KOPT-K1 (cell line): ENCODE results near the gene ZNF541.

Experiments
- H3K27ac ChIP-seq: fragments of 200-600 bp; sonication (generic); 2 replicates; pipeline ENCODE4 v1.5.1; 2016; ENCODE audit warnings: antibody characterized with exemption, mild to moderate bottlenecking, low read depth, low read length; ENCODE audit not compliant: poor library complexity, severe bottlenecking
- H3K36me3 ChIP-seq: fragments of 200-600 bp; sonication (generic); 2 replicates; pipeline ENCODE4 v1.5.1; 2017; ENCODE audit warnings: antibody characterized with exemption, mild to moderate bottlenecking, low read length, moderate library complexity; ENCODE audit not compliant: insufficient read depth
- H3K9me3 ChIP-seq: fragments of 200-600 bp; sonication (generic); 2 replicates; pipeline ENCODE4 v1.5.1; 2017; ENCODE audit warnings: antibody characterized with exemption, low read length, mild to moderate bottlenecking; ENCODE audit not compliant: insufficient read depth, poor library complexity, severe bottlenecking

The ZNF541 gene

GRCh38 chr19:47538812-47539211 lies 34.1 kb downstream of the ZNF541 start:
- Histone ChIP-seq H3K36me3 (no peaks in the 10 kb centered on the region), H3K27ac (no peak overlapping the region), H3K9me3 (no peaks in the 10 kb centered on the region)

DNA sequence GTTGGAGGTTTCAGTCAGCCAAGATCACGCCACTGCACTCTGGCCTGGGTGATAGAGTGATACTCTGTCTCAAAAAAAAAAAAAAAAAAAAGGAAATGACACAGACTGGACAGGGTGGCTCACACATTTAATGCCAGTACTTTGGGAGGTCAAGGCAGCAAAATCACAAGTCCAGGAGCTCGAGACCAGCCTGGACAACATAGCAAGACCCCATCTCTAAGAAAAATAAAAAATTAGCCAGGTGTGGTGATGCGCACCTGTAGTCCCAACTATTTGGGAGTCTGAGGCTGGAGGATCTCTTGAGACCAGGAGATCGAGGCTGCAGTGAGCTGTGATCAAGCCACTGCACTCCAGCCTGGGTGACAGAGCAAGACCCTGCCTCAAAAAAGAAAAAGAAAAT lies 35.5 kb downstream of the ZNF541 start:
- H3K36me3 ChIP-seq, result no peaks in the 10 kb centered on the region
- H3K27ac ChIP-seq, result no peak overlapping the region
- no peaks in the 10 kb centered on the region for H3K9me3 ChIP-seq

GRCh38 chr19:47534628-47535027 lies 38.3 kb downstream of the ZNF541 start:
- no peak overlapping the region for H3K27ac ChIP-seq
- H3K36me3 ChIP-seq, result no peaks in the 10 kb centered on the region
- H3K9me3 ChIP-seq, result no peaks in the 10 kb centered on the region

DNA sequence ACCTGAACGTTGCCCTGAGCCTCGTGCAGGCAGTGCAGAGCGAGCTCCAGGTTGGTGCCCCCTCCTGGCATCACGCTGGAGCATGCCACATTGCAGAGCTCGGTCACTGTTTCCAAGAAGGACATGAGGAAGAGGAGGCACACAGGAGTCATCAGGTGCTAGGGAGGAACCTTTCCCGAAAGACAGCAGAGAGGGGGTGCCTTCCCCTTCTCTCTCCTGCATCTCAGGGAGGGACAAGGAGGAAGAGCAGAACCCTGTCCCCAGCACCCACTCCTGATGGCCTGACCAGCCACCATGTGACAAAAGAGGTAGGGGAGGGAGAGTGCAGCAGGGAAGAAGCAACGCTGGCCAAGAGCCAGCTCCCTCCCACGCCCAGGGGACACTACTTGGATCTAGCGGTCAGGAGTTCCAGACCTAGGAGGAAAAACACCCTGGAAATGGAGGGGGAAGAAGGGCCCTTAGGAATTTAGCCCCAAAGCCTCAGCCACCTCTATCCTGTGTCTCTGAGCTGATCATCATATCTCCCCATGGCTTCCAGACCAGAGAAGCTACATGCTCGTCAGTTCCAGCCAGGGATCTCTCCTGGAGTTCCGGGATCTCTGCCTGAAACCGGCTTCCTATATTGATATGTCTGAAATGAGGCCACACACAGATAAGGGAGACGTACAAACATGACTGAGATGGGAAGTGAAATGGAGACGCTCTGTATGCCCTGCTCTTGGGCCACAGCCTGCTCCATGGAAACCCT lies 41.1 kb downstream of the ZNF541 start:
- no peaks in the 10 kb centered on the region for H3K36me3 ChIP-seq
- H3K9me3 ChIP-seq, result no peaks in the 10 kb centered on the region
- no peak overlapping the region for H3K27ac ChIP-seq

GRCh38 chr19:47529018-47529742 lies 43.8 kb downstream of the ZNF541 start:
- no peak overlapping the region for H3K27ac ChIP-seq
- no peaks in the 10 kb centered on the region for H3K36me3 ChIP-seq
- no peaks in the 10 kb centered on the region for H3K9me3 ChIP-seq

DNA sequence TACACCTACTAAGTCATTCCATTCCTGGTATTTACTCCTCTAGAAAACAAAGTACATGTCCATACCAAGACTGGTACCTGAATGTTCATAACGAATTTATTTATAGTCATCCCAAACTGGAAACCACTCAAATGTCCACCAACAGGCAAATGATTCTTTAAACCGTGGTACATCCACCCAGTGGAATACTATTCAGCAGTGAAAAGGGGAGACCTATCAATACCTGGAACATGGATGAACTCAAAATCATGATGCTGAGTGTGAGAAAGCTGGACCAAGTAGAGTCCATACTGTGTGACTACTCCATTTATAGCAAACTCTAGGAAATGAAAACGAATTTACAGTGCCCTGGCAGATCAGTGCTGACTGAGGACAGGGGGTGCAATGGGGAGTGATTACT lies 46.1 kb downstream of the ZNF541 start:
- no peaks in the 10 kb centered on the region for H3K36me3 ChIP-seq
- H3K9me3 ChIP-seq, result no peaks in the 10 kb centered on the region
- H3K27ac ChIP-seq, result no peak overlapping the region

DNA sequence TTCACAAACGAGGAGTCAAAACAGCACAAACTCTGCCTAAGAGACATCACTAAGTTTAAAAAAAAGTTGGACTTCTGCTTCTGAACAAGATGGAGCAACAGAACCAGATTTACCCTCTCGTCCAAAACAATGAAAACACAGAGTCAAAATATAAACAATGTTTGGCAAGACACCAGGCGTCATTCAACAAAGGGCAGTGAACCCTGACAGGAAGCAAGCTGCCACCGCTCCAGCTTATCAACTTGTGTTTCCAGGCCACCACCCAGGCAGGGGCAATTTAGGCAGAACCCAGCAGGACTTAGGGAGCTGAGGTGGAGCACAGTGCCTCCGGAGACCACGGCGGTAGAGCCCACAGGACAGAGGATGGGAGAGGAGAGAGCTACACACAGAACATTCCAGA lies 49.5 kb downstream of the ZNF541 start:
- no peaks in the 10 kb centered on the region for H3K36me3 ChIP-seq
- H3K27ac ChIP-seq, result no peak overlapping the region
- no peaks in the 10 kb centered on the region for H3K9me3 ChIP-seq
